CD4-positive, alpha-beta T cell treated with Interleukin-17A for 1 hour (primary cell): ENCODE results near the gene TIMP3.

Experiments used
- DNase-seq: peaks from one replicate; pipeline ENCODE4 v3.0.0-alpha.2; 2020

TIMP3 gene

GRCh38 chr22:32810555-32811133, 9.1 kb downstream of the TIMP3 start:
- no peak for DNase-seq

- no peak for DNase-seq
Observed at GRCh38 chr22:32811788-32812545, 10.5 kb downstream of the TIMP3 start.

GRCh38 chr22:32814285-32814860, 12.9 kb downstream of the TIMP3 start:
- DNase-seq = no peak

GRCh38 chr22:32815059-32815458, 13.6 kb downstream of the TIMP3 start:
- DNase-seq = no peak

- no peak for DNase-seq
Observed at GRCh38 chr22:32815943-32816342, 14.4 kb downstream of the TIMP3 start.

GRCh38 chr22:32817137-32817730, 15.7 kb downstream of the TIMP3 start:
- DNase-seq = no peak

- no peak for DNase-seq
Observed at GRCh38 chr22:32818446-32819115, 17.1 kb downstream of the TIMP3 start.

GRCh38 chr22:32819120-32819519, 17.6 kb downstream of the TIMP3 start:
- DNase-seq = no peak

- DNase-seq = no peak
Observed at GRCh38 chr22:32820131-32821119, 18.9 kb downstream of the TIMP3 start.

GRCh38 chr22:32822179-32822877, 20.8 kb downstream of the TIMP3 start:
- DNase-seq = no peak

- no peak for DNase-seq
Observed at GRCh38 chr22:32823024-32823730, 21.7 kb downstream of the TIMP3 start.

- DNase-seq = no peak
Observed at GRCh38 chr22:32824531-32825312, 23.2 kb downstream of the TIMP3 start.

GRCh38 chr22:32826537-32826936, 25.0 kb downstream of the TIMP3 start:
- DNase-seq = no peak

GRCh38 chr22:32827049-32827602, 25.6 kb downstream of the TIMP3 start:
- DNase-seq = no peak

GRCh38 chr22:32828150-32828549, 26.6 kb downstream of the TIMP3 start:
- DNase-seq = no peak

- no peak for DNase-seq
Observed at GRCh38 chr22:32828561-32828960, 27.1 kb downstream of the TIMP3 start.

- no peak for DNase-seq
Observed at GRCh38 chr22:32829451-32829851, 27.9 kb downstream of the TIMP3 start.

GRCh38 chr22:32830473-32830872, 29.0 kb downstream of the TIMP3 start:
- no peak for DNase-seq

GRCh38 chr22:32830957-32831356, 29.5 kb downstream of the TIMP3 start:
- DNase-seq = no peak

- DNase-seq = no peak
Observed at GRCh38 chr22:32831584-32831983, 30.1 kb downstream of the TIMP3 start.
